Heart right ventricle (tissue), 16 donors: ENCODE measurements around the gene VANGL2. TPM values are rescaled to one million over a fixed set of nuclear protein-coding genes. Genes with fewer than 3 reads are reported as not detected.

Experiments
- ATAC-seq, 8 donors: fragments of 200-7000 bp; cut with Tn5 transposase; one replicate each; pipeline ENCODE4 v1.9.1; 2020; ENCODE audit warnings: mild to moderate bottlenecking in 8 of 8, moderate library complexity in 8 of 8, moderate number of reproducible peaks in 1 of 8
- DNase-seq, 2 donors: peaks; one replicate each; pipeline ENCODE4 v3.0.0-alpha.2; 2020
- H3K27ac ChIP-seq, 10 donors: fragments of 200-600 bp; sonication (generic) in 2 of 10; one replicate each; pipeline versions ENCODE4 v1.5.0 to v1.8.0; 2020 to 2022; ENCODE audit warnings: mild to moderate bottlenecking in 3 of 10
- H3K27me3 ChIP-seq, 7 donors: fragments of 200-600 bp; one replicate each; pipeline ENCODE4 v1.8.0; 2021 to 2022; ENCODE audit warnings: mild to moderate bottlenecking in 2 of 7
- H3K36me3 ChIP-seq, 9 donors: fragments of 200-600 bp; sonication (generic) in 1 of 9; one replicate each; pipeline versions ENCODE4 v1.5.0 to v1.8.0; 2020 to 2022; ENCODE audit warnings: mild to moderate bottlenecking in 2 of 9
- H3K4me1 ChIP-seq, 9 donors: fragments of 200-600 bp; sonication (generic) in 1 of 9; one replicate each; pipeline versions ENCODE4 v1.5.0 to v1.8.0; 2020 to 2022; ENCODE audit warnings: mild to moderate bottlenecking in 4 of 9
- H3K4me3 ChIP-seq, 10 donors: fragments of 200-600 bp; sonication (generic) in 2 of 10; one replicate each; pipeline versions ENCODE4 v1.5.0 to v1.8.0; 2020 to 2022; ENCODE audit warnings: mild to moderate bottlenecking in 7 of 10, moderate library complexity in 2 of 10
- H3K9me3 ChIP-seq, 11 donors: fragments of 200-600 bp in 10 of 11; sonication (generic) in 2 of 11; one replicate each; pipeline versions ENCODE4 v1.5.0 to v1.8.0; 2013 to 2022; ENCODE audit warnings: mild to moderate bottlenecking in 2 of 11, control low read depth in 1 of 11, moderate library complexity in 1 of 11
- WGBS, 2 donors: extraction: QIAGEN DNeasy Blood & Tissue Kit; methylation state at CpG; one replicate each; pipeline ENCODE4 v1.1.7; 2013; ENCODE audit warnings: inconsistent platforms in 1 of 2; 5-methylcytosine and 5-hydroxymethylcytosine counted together
- intact Hi-C, 10 donors: fragments of 100-400 bp; cut with DNase I; formaldehyde crosslinking; loops; one replicate each; pipeline versions ENCODE4 v1.11.1 to v1.14.2; 2022
- polyA plus RNA-seq, 2 donors: library from polyadenylated mRNA; stranded (reverse); fragments of 200-250 nt; gene quantifications; one replicate each; pipeline ENCODE4 v1.2.3, GENCODE V29; 2013
- total RNA-seq, 10 donors: library from RNA; stranded (reverse); fragmentation: NEBNext Ultra II Directional in 3 of 10; extraction: Animal tissue kit (Norgen Biotek cat#: 25700) in 3 of 10; gene quantifications; one replicate each; pipeline versions ENCODE4 v1.2.1 to v1.2.4, GENCODE V29; 2021 to 2023
- TF ChIP-seq, protein P1 (sequence below), 9 donors: fragments of 200-600 bp; sonication (generic) in 2 of 9; IDR thresholded peaks; one replicate each; pipeline versions ENCODE4 v1.5.0 to v1.8.0; 2021 to 2022; ENCODE audit warnings: antibody characterized with exemption in 9 of 9, mild to moderate bottlenecking in 5 of 9, moderate library complexity in 1 of 9
- donor health status: Arrhythmogenic right ventricular cardiomyopathy.
- donor health status: ischemic (EF 13 %, LVEDD 7.1; RV severe dilation, severe dysfunction).
- donor health status: healthy with polysubstance abuse.
- donor health status: DM: no; HTN: yes; CAD: no.
- donor health status: DM: no; HTN: no; CAD: no.
- donor health status: ischemic (EF 25% LVEDD 6.9; RV normal size, moderate dysfunction).
- donor health status: ischemic (EF 25% LVEDD 5.7; RV mildly dilated, moderate dysfunction).
- donor health status: healthy.
- donor health status: DM: yes; HTN: yes; CAD: no.
- donor health status: Ischemic cardiomyopathy.
- donor health status: ischemic (EF 35%, LVEDD 5.7; RV mildly dilated, moderate dysfunction).
- donor health status: nonischemic (EF 11% LVEDD 7.7; RV severe dilation, severe dysfunction).
- donor health status: DM: yes; HTN: yes; CAD: no.
- donor health status: PGD.
- donor health status: ischemic (EF 29% LVEDD 5.4; RV normal size, mild dysfunction).
- donor health status: nonischemic (EF 23%, LVEDD 6.1; RV moderate dilation, normal function).

The VANGL2 gene
- total and polyA plus RNA-seq, 12 donors = 0.68 to 4.1 (median 1.9) TPM

DNA sequence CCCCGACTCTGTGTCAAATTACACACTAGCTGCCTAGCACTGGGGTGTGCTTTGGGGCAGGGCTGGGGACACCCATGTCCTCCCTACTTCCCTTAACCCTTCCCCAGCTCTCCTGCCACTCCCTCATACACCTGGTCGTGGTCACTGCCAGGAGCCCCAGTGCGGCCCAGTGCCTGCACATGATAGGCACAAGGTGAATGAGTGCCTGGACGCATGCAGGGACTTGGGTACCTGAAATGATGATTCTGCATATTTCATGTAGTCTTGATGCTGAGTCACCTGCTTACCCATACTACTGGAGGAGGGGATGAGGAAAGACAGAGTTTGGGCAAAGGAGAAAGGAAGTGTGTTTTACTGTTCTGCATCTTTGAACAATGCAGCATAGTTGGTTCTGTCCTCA is 1.5 kb upstream of the VANGL2 start:
- Histone ChIP-seq H3K4me1 (peaks cover 4 to 36% (median 22%) of the 10 kb centered on the region in 9 donors), H3K27me3 (peaks cover 0 to 31% (median 0%) of the 10 kb centered on the region in 7 donors), H3K4me3 (no peak overlapping the region), H3K9me3 (no peaks in the 10 kb centered on the region), H3K27ac (no peak overlapping the region), H3K36me3 (no peaks in the 10 kb centered on the region)
- ATAC-seq = no peak
- WGBS, 2 donors = 85 to 92% methylated on average over 4 of the region's 4 CpGs
- DNase-seq = no peak
- intact Hi-C loops = loop anchor here in 1 of 10 donors (10.0 kb wide), 1 partner anchor 1744 kb away; no protein-coding TSS in a partner anchor
- TF ChIP-seq, protein P1, sequence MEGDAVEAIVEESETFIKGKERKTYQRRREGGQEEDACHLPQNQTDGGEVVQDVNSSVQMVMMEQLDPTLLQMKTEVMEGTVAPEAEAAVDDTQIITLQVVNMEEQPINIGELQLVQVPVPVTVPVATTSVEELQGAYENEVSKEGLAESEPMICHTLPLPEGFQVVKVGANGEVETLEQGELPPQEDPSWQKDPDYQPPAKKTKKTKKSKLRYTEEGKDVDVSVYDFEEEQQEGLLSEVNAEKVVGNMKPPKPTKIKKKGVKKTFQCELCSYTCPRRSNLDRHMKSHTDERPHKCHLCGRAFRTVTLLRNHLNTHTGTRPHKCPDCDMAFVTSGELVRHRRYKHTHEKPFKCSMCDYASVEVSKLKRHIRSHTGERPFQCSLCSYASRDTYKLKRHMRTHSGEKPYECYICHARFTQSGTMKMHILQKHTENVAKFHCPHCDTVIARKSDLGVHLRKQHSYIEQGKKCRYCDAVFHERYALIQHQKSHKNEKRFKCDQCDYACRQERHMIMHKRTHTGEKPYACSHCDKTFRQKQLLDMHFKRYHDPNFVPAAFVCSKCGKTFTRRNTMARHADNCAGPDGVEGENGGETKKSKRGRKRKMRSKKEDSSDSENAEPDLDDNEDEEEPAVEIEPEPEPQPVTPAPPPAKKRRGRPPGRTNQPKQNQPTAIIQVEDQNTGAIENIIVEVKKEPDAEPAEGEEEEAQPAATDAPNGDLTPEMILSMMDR (IDR thresholded peaks at IDR 0.05) = no peak

DNA sequence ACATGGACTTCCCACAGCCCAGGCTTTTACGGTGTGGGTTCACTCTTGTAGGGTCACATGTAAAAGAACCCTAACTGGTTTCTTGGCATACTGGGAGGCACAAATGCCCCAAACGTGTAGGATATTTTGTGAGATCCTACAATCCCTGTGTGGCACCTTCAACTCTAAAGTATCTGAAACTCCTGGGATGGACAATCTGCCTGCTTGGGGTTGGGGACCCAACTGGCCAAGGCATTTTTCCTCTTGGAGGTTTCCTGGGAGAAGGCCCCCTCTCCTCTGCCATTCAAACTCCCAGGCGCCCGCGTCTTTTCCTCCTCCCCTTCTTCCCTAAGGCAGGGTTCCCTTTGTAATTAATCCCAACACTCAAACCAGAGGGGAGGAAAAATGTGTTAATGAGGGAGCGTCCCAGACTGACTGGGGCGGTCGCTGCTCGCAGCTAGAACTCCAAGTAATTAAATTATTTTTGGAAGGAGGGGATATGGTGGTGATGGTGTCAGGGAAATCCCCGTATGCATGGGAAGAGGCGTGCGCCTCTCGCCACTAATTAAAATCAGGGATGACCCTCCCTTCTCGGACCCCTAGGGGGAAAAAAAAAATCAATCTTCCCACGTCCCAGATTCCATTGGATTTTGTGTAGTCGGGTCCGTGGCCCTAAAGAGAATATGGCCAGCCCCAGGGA is 681 bp upstream of the VANGL2 start:
- intact Hi-C loops = loop anchor here in 2 of 10 donors (2.0 to 10.0 kb wide), 2 partner anchors 57 to 1745 kb away; partner anchors contain the start of genes COPA (in 1 of the 2) and NCSTN (in 1 of the 2)
- H3K27me3 ChIP-seq = peaks cover 0 to 31% (median 0%) of the 10 kb centered on the region in 7 donors
- 37 to 39% methylated on average over 17 of the region's 17 CpGs for WGBS, 2 donors

DNA sequence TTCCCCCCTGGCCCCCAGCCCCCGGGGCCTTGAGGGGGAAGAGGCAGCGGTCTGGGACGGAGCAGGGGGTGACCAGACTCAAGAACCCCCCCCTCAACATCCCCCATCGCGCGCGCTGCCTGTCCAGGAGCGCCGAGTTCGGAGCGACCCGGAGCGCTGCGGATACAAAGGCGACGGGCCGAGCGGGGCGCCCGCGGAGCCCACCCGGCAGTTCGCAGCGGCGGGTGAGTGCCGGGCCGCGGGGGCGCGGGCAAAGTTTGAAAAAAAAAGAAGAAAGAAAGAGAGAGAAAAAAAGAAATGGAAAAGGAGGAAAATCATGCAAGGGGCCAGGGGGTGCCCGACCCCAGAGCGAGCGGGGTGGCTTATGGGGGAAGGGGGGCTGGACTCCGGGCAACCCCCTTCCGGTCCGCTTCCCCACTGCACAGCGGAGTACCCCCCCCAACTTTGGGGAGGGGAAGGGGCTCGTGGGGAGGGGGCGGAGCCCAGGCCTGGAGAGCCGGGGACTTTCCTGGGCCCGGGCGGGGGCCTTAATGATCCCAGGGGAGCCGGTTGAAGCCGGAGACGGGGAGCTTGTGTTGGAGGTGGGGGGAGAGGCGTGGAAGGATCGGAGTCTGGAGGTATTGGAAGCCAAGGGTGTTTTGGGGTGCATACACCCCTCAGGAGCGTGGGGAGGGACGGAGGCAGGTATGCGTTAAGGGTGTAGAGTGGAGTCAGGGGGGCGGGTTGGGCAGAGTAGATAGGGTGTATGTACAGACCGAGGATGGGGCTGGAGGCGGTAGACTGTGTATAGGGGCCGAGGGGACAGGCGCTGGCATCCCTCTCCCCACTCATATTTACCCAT is 502 bp downstream of the VANGL2 start:
- intact Hi-C loops = loop anchor here in 1 of 10 donors (2.0 kb wide), 1 partner anchor 58 kb away; the partner anchor contains the start of genes COPA and NCSTN
- TF ChIP-seq, protein P1 (IDR thresholded peaks at IDR 0.05) = no peak
- no peaks in the 10 kb centered on the region for H3K9me3 ChIP-seq
- DNase-seq = peak in 1 of 2 donors; percentile 19
- peak; percentile 22 to 55 (median 39) for ATAC-seq
- H3K27ac ChIP-seq = peak overlapping the region in 7 of 10 donors; percentile 44 to 80 (median 62)
- H3K4me1 ChIP-seq = peaks cover 4 to 43% (median 30%) of the 10 kb centered on the region in 9 donors
- WGBS, 2 donors = 1 to 4% methylated on average over 55 of the region's 55 CpGs
- peak overlapping the region; percentile 58 to 87 (median 75) for H3K4me3 ChIP-seq
- H3K36me3 ChIP-seq = no peaks in the 10 kb centered on the region
- H3K27me3 ChIP-seq = peaks cover 0 to 31% (median 0%) of the 10 kb centered on the region in 7 donors

More for the DNA sequence above, 681 bp upstream of the VANGL2 start:
- peak overlapping the region in 9 of 10 donors; percentile 49 to 80 (median 56) for H3K27ac ChIP-seq
- peaks cover 4 to 43% (median 30%) of the 10 kb centered on the region in 9 donors for H3K4me1 ChIP-seq
- ATAC-seq (peak in 4 of 8 donors; percentile 3 to 24 (median 18)), DNase-seq (no peak)
- no peaks in the 10 kb centered on the region for H3K36me3 ChIP-seq
- no peaks in the 10 kb centered on the region for H3K9me3 ChIP-seq
- TF ChIP-seq, protein P1 (IDR thresholded peaks at IDR 0.05) = peak in 2 of 9 donors; percentile 1 to 9
- peak overlapping the region; percentile 58 to 87 (median 75) for H3K4me3 ChIP-seq

DNA sequence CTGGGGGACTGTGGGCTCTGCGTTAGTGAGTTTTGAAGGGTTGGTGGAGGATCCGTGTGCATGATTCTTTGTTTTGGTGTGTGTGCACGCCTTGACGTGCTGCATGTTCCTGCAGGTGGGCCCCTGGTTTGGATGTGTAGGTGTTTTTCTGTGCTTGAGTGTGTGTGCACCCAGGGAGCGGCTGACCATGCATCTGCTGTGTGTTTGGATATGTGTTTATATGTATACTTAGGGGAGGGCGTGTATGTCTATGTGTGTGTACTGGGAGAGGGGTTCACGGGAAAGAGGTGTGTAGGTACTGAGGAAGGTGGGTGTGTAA is 1.1 kb downstream of the VANGL2 start:
- intact Hi-C loops = loop anchor here in 1 of 10 donors (2.0 kb wide), 1 partner anchor 59 kb away; the partner anchor contains the start of genes COPA and NCSTN
- Histone ChIP-seq H3K27ac (peak overlapping the region in 1 of 10 donors; percentile 80), H3K4me1 (peaks cover 4 to 43% (median 30%) of the 10 kb centered on the region in 9 donors), H3K4me3 (peak overlapping the region; percentile 58 to 87 (median 75)), H3K9me3 (no peaks in the 10 kb centered on the region), H3K27me3 (peaks cover 0 to 31% (median 0%) of the 10 kb centered on the region in 7 donors), H3K36me3 (no peaks in the 10 kb centered on the region)
- DNase-seq (no peak), ATAC-seq (no peak)
- WGBS, 2 donors = 48 to 55% methylated on average over 7 of the region's 7 CpGs
- TF ChIP-seq, protein P1 (IDR thresholded peaks at IDR 0.05) = no peak
